NT2/D1 (cell line): ENCODE data around the gene DNALI1.

ENCODE experiments used
- SUZ12 ChIP-seq: IDR thresholded peaks from 2 replicates; pipeline ENCODE4 v1.6.1; 2011; ENCODE audit not compliant: insufficient read length, insufficient read depth; ENCODE audit errors: extremely low read depth
- YY1 ChIP-seq: IDR thresholded peaks from 2 replicates; pipeline ENCODE4 v1.6.1; 2011; ENCODE audit not compliant: insufficient read length, insufficient read depth

DNA sequence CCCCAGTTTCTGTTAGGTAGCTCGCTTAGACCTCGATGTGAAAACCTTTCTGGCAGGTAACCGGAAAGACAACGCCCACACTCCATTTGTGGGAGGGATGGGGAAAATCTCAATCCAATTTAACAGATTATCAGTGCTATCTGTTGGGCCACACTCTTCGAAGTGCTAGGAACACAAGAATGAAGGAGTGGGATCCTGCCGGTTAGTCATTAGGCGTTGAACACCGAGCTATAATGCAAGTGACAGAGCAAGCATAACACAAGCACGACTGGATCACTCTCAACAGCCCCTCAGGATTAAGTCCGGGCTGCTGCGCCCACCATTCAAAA is 3.2 kb upstream of the DNALI1 start:
- TF ChIP-seq YY1, result no peak
- TF ChIP-seq SUZ12, result no peak
